ENCODE results near the gene ARMC8.

DNA sequence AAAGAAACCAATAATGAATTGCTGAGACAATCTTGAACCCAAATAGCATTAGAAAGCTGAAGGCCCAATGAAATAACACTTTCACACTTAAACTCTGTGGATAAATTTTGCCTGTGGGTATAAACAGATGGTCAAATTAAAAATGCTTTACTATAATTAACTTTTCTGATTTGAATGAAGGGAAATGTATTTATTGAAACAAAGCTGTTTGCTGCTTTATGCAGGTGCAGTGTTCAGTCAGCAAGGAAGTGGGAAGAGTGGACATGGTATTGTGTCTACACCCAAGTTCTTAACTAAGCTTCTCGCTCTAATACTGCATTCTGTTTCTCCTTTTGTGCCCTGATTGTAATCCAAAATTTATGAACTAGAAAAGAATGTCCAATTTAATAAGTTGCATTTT lies 110.8 kb downstream of the ARMC8 start:
- TF ChIP-seq, protein P1, sequence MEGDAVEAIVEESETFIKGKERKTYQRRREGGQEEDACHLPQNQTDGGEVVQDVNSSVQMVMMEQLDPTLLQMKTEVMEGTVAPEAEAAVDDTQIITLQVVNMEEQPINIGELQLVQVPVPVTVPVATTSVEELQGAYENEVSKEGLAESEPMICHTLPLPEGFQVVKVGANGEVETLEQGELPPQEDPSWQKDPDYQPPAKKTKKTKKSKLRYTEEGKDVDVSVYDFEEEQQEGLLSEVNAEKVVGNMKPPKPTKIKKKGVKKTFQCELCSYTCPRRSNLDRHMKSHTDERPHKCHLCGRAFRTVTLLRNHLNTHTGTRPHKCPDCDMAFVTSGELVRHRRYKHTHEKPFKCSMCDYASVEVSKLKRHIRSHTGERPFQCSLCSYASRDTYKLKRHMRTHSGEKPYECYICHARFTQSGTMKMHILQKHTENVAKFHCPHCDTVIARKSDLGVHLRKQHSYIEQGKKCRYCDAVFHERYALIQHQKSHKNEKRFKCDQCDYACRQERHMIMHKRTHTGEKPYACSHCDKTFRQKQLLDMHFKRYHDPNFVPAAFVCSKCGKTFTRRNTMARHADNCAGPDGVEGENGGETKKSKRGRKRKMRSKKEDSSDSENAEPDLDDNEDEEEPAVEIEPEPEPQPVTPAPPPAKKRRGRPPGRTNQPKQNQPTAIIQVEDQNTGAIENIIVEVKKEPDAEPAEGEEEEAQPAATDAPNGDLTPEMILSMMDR (IDR thresholded peaks at IDR 0.05; ENCODE audit: insufficient read depth, low read depth, low read length): no peak
- TF ChIP-seq EZH2 (IDR thresholded peaks at IDR 0.05; ENCODE audit: insufficient read depth, low read length): no peak
